ENCODE results near the gene DESI1. TPM values are rescaled to one million over a fixed set of nuclear protein-coding genes. Genes with fewer than 3 reads are reported as not detected.

Gene DESI1
- 11.6 and 23.2 TPM in 2 replicates for total RNA-seq

DNA sequence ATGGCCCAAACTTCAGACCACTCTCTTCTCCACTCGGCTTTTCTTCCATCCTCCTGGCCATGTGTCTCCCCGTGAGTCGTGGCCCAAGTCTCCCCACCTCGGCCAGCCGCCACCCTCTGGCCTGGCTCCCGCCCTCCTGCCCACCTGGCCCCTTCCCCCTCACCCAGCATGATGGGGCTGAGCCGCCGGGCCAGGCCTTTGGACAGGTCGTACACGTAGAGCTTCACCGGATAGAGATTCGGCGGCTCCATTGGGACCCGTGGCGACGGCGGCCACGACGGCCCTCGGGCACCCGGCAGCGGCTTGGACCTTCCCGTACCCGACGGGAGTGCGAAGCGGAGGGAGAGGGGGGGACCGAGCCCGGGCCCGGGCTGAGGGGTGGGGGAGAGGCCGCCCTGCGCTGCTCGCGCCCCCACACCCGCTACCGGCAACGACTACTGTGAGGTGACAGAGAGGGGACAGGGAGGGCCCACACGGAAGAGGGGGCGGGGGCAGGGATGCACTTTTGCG, at the start of gene DESI1:
Gene DESI1, minus strand, starts transcription at position 455 of the 510 bp plus-strand sequence. Its CDS starts 204 bp downstream, at position 251.

DNA sequence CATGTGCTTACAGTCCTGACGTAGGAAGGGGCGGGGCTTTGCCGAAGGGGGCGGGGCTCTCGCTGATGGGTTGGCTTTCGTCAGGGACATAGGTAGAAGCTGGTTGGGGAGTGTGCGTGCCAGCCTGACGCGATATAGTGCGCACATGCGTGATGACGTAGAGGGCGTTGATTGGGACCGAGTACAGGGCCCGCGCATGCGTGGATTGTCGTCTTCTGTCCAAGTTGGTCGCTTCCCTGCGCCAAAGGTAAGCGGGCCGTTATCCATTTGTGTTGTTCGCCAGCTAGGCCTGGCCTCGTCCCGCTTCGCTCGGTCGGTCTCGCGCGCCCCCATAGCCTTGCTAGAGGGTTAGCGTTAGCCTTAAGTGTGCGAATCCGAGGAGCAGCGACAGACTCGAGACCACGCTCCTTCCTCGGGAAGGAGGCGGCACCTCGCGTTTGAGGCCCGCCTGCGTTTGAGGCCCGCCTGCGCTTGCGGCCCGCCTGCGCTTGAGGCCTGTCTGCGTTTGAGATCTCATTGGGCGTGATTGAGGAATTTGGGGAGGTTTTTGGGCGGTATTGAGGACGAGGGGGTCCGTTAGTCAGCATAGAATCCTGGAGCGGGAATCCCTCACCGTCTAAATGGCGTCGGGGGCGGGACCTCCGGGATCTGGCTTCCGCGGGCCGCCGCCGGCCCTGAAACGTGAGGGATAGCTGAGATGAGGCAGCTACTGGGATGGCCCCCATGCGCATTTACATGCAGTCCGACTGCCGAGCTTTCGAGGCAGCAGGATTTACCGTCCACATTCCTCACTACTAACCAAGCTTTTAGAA, 462 bp upstream of the DESI1 start, which contains the start of gene XRCC6:
Gene XRCC6, plus strand, starts transcription at position 197 of the 812 bp plus-strand sequence. CDS start 710 bp downstream, outside the sequence.

DNA sequence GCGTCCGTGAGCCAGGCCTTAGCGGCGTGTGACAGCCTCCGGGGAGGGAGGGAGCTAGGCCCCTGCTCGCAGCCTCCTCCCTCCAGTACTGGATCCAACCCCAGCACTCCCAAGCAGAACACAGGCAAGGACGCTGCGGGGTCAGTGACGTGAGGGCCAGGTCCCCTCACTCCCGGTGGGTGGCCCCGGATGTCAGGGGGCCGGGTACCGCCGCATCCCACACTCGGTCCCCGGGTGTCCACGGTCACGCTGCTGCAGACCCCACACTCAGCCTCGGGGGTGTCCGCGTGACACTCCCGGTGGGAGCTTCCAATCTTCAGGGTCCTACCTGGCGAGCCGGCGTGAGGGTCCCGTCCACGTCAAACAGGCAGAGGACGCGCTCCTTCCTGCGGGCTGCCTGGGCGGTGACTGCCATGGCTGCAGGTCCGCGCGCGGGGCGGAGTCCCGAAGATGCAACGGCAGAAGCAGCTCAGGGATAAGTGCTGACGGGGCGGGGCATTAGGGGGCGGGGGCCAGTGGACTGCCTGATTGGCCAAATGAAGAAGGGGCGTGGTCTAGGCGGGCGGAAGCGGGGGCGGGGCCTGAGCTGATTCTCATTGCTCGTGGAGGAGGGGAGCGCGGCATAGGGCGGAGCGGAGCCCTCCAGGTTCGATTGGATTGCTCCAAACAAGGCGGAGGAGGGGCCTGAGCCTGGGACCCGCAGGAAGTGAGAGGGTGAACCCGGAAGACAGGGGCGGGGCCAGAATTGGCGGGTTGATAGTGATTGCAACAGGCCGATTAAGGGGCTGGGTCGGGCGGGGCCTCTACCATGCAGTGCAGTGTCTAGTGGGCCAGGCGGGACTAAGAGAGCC, 31.2 kb downstream of the DESI1 start, which contains the start of gene PMM1:
Gene PMM1, minus strand, starts transcription at position 450 of the 851 bp plus-strand sequence. Its CDS starts 35 bp downstream, at position 415.

Other genes with a start within 250 kb of the DESI1 start
- 4.8 and 5.5 TPM in 2 replicates for gene TEF, start 239.1 kb downstream of the DESI1 start, total RNA-seq
- gene TOB2, start 174.2 kb downstream of the DESI1 start, total RNA-seq, result 12.5 and 27.6 TPM in 2 replicates
- 40.7 and 54.6 TPM in 2 replicates for gene PHF5A, start 152.4 kb downstream of the DESI1 start, total RNA-seq
- gene ACO2, start 151.9 kb downstream of the DESI1 start, total RNA-seq, result 75.7 and 93.2 TPM in 2 replicates
- 20.5 and 22.7 TPM in 2 replicates for gene POLR3H, start 76.6 kb downstream of the DESI1 start, total RNA-seq
- gene CSDC2, start 60.0 kb downstream of the DESI1 start, total RNA-seq, result 0.46 and 0.89 TPM in 2 replicates
- gene PMM1, start 31.2 kb downstream of the DESI1 start, total RNA-seq, result 14.8 and 16.1 TPM in 2 replicates
- gene XRCC6, start 252 bp upstream of the DESI1 start, total RNA-seq, result 288 and 308 TPM in 2 replicates
- gene SNU13, start 67.8 kb upstream of the DESI1 start, total RNA-seq, result 65.6 and 81.0 TPM in 2 replicates
- gene MEI1, start 78.5 kb upstream of the DESI1 start, total RNA-seq, result 0.28 and 0.30 TPM in 2 replicates
- 7.1 and 7.5 TPM in 2 replicates for gene CCDC134, start 179.6 kb upstream of the DESI1 start, total RNA-seq
- gene SREBF2, start 212.1 kb upstream of the DESI1 start, total RNA-seq, result 52.6 and 96.5 TPM in 2 replicates